ENCODE data around the gene MAGED2.
"Not testable (repeated sequence)": the region's sequence is repeated elsewhere in the genome, so short reads cannot be mapped to it uniquely, and the experiment has no call there.

Gene MAGED2

GRCh38 chrX:54788446-54788845 lies 19.1 kb upstream of the MAGED2 start:
- no CpG with 5 or more reads among the region's 9 CpGs for WGBS, 2 donors (ENCODE audit: extremely low coverage in 2 of 2, insufficient read length in 2 of 2, insufficient replicate concordance in 1 of 2)
- Histone ChIP-seq H3K4me1 (ENCODE audit: control insufficient read depth in 2 of 2, insufficient read depth in 1 of 2, low read depth in 1 of 2, low read length in 2 of 2) (peaks cover 2 to 3% of the 10 kb centered on the region in 2 donors), H2AFZ (ENCODE audit: low read length) (no peak overlapping the region)

DNA sequence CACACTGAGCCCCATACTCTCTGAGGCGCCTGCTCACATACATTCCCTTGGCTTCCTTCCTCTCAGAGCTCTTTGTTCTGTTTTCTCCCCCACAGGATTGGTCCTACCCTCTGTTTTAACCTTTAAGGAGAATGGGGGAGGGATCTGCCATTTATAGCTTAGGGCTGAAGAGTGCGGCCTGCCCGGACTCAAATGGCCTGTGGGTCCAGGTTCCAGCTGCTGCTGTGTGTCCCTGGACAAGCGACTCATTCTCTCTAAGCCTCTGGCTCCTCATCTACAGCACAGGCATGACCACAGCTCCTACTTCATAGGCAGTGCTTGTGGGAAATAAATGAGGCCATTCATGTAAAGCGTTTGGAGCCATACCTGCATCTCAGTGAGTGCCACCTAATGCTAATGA lies 18.1 kb upstream of the MAGED2 start:
- H3K23ac ChIP-seq (ENCODE audit: low read depth, low read length, poor library complexity); H2BK12ac ChIP-seq (ENCODE audit: low read length); H2BK5ac ChIP-seq (ENCODE audit: low read length); H3K4me2 ChIP-seq (ENCODE audit: insufficient read depth, low read length, poor library complexity, severe bottlenecking); H3K79me1 ChIP-seq (ENCODE audit: low read depth, low read length); H3K4me1 ChIP-seq (ENCODE audit: control insufficient read depth in 2 of 2, insufficient read depth in 1 of 2, low read depth in 1 of 2, low read length in 2 of 2); H3K27ac ChIP-seq (replicated peaks; ENCODE audit: low read length); H3K36me3 ChIP-seq (replicated peaks in 1 of 2; ENCODE audit: control insufficient read depth in 2 of 2, insufficient read depth in 2 of 2, low read length in 2 of 2); H2BK120ac ChIP-seq (ENCODE audit: low read depth, low read length); H2AK5ac ChIP-seq (ENCODE audit: low read depth, low read length); H3K14ac ChIP-seq (ENCODE audit: low read length); H3K9ac ChIP-seq (ENCODE audit: low read depth, low read length, poor library complexity); H3K4ac ChIP-seq (ENCODE audit: low read length); H4K91ac ChIP-seq (ENCODE audit: low read depth, low read length, poor library complexity); H2BK15ac ChIP-seq (ENCODE audit: low read length); H3K27me3 ChIP-seq (ENCODE audit: control insufficient read depth in 3 of 3, insufficient read depth in 3 of 3, low read depth in 1 of 3, low read length in 3 of 3); H4K8ac ChIP-seq (ENCODE audit: low read depth, low read length); DNase-seq (ENCODE audit: low spot score); H3K4me3 ChIP-seq (ENCODE audit: low read length in 2 of 2); H3K9me3 ChIP-seq (replicated peaks in 1 of 2; ENCODE audit: control insufficient read depth in 2 of 2, insufficient read depth in 1 of 2, low read depth in 1 of 2, low read length in 2 of 2); H3K18ac ChIP-seq (ENCODE audit: low read length): not testable (repeated sequence)
- peak overlapping the region; percentile 61 for H2AFZ ChIP-seq (ENCODE audit: low read length)
- WGBS, 2 donors (ENCODE audit: extremely low coverage in 2 of 2, insufficient read length in 2 of 2, insufficient replicate concordance in 1 of 2): no CpG with 5 or more reads among the region's 5 CpGs

More at GRCh38 chrX:54788446-54788845, 19.1 kb upstream of the MAGED2 start:
- Histone ChIP-seq H2BK15ac (ENCODE audit: low read length) (no peak overlapping the region), H3K27ac (replicated peaks; ENCODE audit: low read length) (no peak overlapping the region), H3K4ac (ENCODE audit: low read length) (no peak overlapping the region), H3K4me2 (ENCODE audit: insufficient read depth, low read length, poor library complexity, severe bottlenecking) (no peak overlapping the region), H3K18ac (ENCODE audit: low read length) (no peak overlapping the region), H3K79me1 (ENCODE audit: low read depth, low read length) (no peaks in the 10 kb centered on the region), H2BK5ac (ENCODE audit: low read length) (no peak overlapping the region), H3K23ac (ENCODE audit: low read depth, low read length, poor library complexity) (no peak overlapping the region), H2BK12ac (ENCODE audit: low read length) (no peak overlapping the region), H3K4me3 (ENCODE audit: low read length in 2 of 2) (no peak overlapping the region), H4K91ac (ENCODE audit: low read depth, low read length, poor library complexity) (no peak overlapping the region), H2BK120ac (ENCODE audit: low read depth, low read length) (no peak overlapping the region), H3K36me3 (replicated peaks in 1 of 2; ENCODE audit: control insufficient read depth in 2 of 2, insufficient read depth in 2 of 2, low read length in 2 of 2) (no peaks in the 10 kb centered on the region), H3K27me3 (ENCODE audit: control insufficient read depth in 3 of 3, insufficient read depth in 3 of 3, low read depth in 1 of 3, low read length in 3 of 3) (peaks cover 0 to 3% (median 0%) of the 10 kb centered on the region in 3 experiments), H3K14ac (ENCODE audit: low read length) (no peak overlapping the region), H3K9me3 (replicated peaks in 1 of 2; ENCODE audit: control insufficient read depth in 2 of 2, insufficient read depth in 1 of 2, low read depth in 1 of 2, low read length in 2 of 2) (no peaks in the 10 kb centered on the region), H3K9ac (ENCODE audit: low read depth, low read length, poor library complexity) (no peak overlapping the region), H2AK5ac (ENCODE audit: low read depth, low read length) (no peak overlapping the region), H4K8ac (ENCODE audit: low read depth, low read length) (no peak overlapping the region)
- DNase-seq (ENCODE audit: low spot score): no peak

DNA sequence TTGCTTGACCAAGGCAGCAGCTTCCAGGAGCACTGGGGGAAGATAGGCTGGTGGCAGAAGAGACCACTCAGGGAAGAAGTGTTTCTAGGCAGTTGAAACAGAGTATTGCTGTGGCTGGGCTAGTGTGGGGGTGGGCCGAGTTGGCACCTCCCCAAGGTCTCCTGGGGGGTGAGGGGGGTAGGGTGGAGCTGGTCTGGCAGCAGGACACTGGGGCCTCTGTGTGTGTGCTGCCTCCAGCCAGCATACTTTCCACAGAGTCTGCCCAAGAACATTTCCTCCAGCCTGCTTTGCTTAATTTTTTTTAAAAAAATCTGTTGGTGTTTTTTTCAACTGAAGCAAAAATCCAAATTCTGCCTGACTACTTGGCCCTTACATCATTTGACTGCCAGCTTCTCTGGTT lies 13.5 kb upstream of the MAGED2 start:
- no peak overlapping the region for H2BK12ac ChIP-seq (ENCODE audit: low read length)
- H3K4ac ChIP-seq (ENCODE audit: low read length): no peak overlapping the region
- no peak overlapping the region for H2BK120ac ChIP-seq (ENCODE audit: low read depth, low read length)
- no peak for DNase-seq (ENCODE audit: low spot score)
- H2BK5ac ChIP-seq (ENCODE audit: low read length): no peak overlapping the region
- H4K91ac ChIP-seq (ENCODE audit: low read depth, low read length, poor library complexity): no peak overlapping the region
- H3K9ac ChIP-seq (ENCODE audit: low read depth, low read length, poor library complexity): no peak overlapping the region
- H3K23ac ChIP-seq (ENCODE audit: low read depth, low read length, poor library complexity): no peak overlapping the region
- WGBS, 2 donors (ENCODE audit: extremely low coverage in 2 of 2, insufficient read length in 2 of 2, insufficient replicate concordance in 1 of 2): no CpG with 5 or more reads among the region's 1 CpG
- H3K18ac ChIP-seq (ENCODE audit: low read length): no peak overlapping the region
- no peak overlapping the region for H2AFZ ChIP-seq (ENCODE audit: low read length)
- H3K27me3 ChIP-seq (ENCODE audit: control insufficient read depth in 3 of 3, insufficient read depth in 3 of 3, low read depth in 1 of 3, low read length in 3 of 3): peaks cover 0 to 34% (median 0%) of the 10 kb centered on the region in 3 experiments
- H3K4me2 ChIP-seq (ENCODE audit: insufficient read depth, low read length, poor library complexity, severe bottlenecking): no peak overlapping the region
- no peak overlapping the region for H4K8ac ChIP-seq (ENCODE audit: low read depth, low read length)
- no peak overlapping the region for H3K14ac ChIP-seq (ENCODE audit: low read length)
- no peak overlapping the region for H3K4me3 ChIP-seq (ENCODE audit: low read length in 2 of 2)
- no peak overlapping the region for H2BK15ac ChIP-seq (ENCODE audit: low read length)
- H3K4me1 ChIP-seq (ENCODE audit: control insufficient read depth in 2 of 2, insufficient read depth in 1 of 2, low read depth in 1 of 2, low read length in 2 of 2): no peaks in the 10 kb centered on the region
- no peak overlapping the region for H2AK5ac ChIP-seq (ENCODE audit: low read depth, low read length)
- no peaks in the 10 kb centered on the region for H3K36me3 ChIP-seq (replicated peaks in 1 of 2; ENCODE audit: control insufficient read depth in 2 of 2, insufficient read depth in 2 of 2, low read length in 2 of 2)
- no peaks in the 10 kb centered on the region for H3K9me3 ChIP-seq (replicated peaks in 1 of 2; ENCODE audit: control insufficient read depth in 2 of 2, insufficient read depth in 1 of 2, low read depth in 1 of 2, low read length in 2 of 2)
- H3K27ac ChIP-seq (replicated peaks; ENCODE audit: low read length): no peak overlapping the region
- H3K79me1 ChIP-seq (ENCODE audit: low read depth, low read length): no peaks in the 10 kb centered on the region

GRCh38 chrX:54794795-54795194 lies 12.8 kb upstream of the MAGED2 start:
- H3K36me3 ChIP-seq (replicated peaks in 1 of 2; ENCODE audit: control insufficient read depth in 2 of 2, insufficient read depth in 2 of 2, low read length in 2 of 2): no peaks in the 10 kb centered on the region
- H4K91ac ChIP-seq (ENCODE audit: low read depth, low read length, poor library complexity): no peak overlapping the region
- H3K27ac ChIP-seq (replicated peaks; ENCODE audit: low read length): no peak overlapping the region
- H2BK12ac ChIP-seq (ENCODE audit: low read length): no peak overlapping the region
- no peak overlapping the region for H3K18ac ChIP-seq (ENCODE audit: low read length)
- no peak overlapping the region for H3K23ac ChIP-seq (ENCODE audit: low read depth, low read length, poor library complexity)
- H2BK15ac ChIP-seq (ENCODE audit: low read length): no peak overlapping the region
- no peaks in the 10 kb centered on the region for H3K4me1 ChIP-seq (ENCODE audit: control insufficient read depth in 2 of 2, insufficient read depth in 1 of 2, low read depth in 1 of 2, low read length in 2 of 2)
- no peaks in the 10 kb centered on the region for H3K79me1 ChIP-seq (ENCODE audit: low read depth, low read length)
- no peak overlapping the region for H3K14ac ChIP-seq (ENCODE audit: low read length)
- no CpG with 5 or more reads among the region's 4 CpGs for WGBS, 2 donors (ENCODE audit: extremely low coverage in 2 of 2, insufficient read length in 2 of 2, insufficient replicate concordance in 1 of 2)
- no peak overlapping the region for H2AK5ac ChIP-seq (ENCODE audit: low read depth, low read length)
- no peak overlapping the region for H2AFZ ChIP-seq (ENCODE audit: low read length)
- peaks cover 0 to 38% (median 0%) of the 10 kb centered on the region in 3 experiments for H3K27me3 ChIP-seq (ENCODE audit: control insufficient read depth in 3 of 3, insufficient read depth in 3 of 3, low read depth in 1 of 3, low read length in 3 of 3)
- no peak overlapping the region for H2BK120ac ChIP-seq (ENCODE audit: low read depth, low read length)
- no peak for DNase-seq (ENCODE audit: low spot score)
- no peak overlapping the region for H2BK5ac ChIP-seq (ENCODE audit: low read length)
- H4K8ac ChIP-seq (ENCODE audit: low read depth, low read length): no peak overlapping the region
- H3K9me3 ChIP-seq (replicated peaks in 1 of 2; ENCODE audit: control insufficient read depth in 2 of 2, insufficient read depth in 1 of 2, low read depth in 1 of 2, low read length in 2 of 2): no peaks in the 10 kb centered on the region
- no peak overlapping the region for H3K4me3 ChIP-seq (ENCODE audit: low read length in 2 of 2)
- H3K4me2 ChIP-seq (ENCODE audit: insufficient read depth, low read length, poor library complexity, severe bottlenecking): no peak overlapping the region
- H3K4ac ChIP-seq (ENCODE audit: low read length): no peak overlapping the region
- H3K9ac ChIP-seq (ENCODE audit: low read depth, low read length, poor library complexity): no peak overlapping the region
